H54 (cell line): ENCODE data around the gene MPC2.
"Not testable (repeated sequence)": the region's sequence is repeated elsewhere in the genome, so short reads cannot be mapped to it uniquely, and the experiment has no call there.

ENCODE experiments used
- DNase-seq: peaks from one replicate; pipeline ENCODE4 v3.0.0; 2011; ENCODE audit warnings: low spot score, mixed read lengths; ENCODE audit not compliant: insufficient read length
- FAIRE-seq: peaks from 3 replicates; lab custom pipeline; 2011; peaks lifted over from hg19 to GRCh38; lab: Jason Lieb, UNC
- POLR2A ChIP-seq: IDR thresholded peaks from 2 replicates; pipeline ENCODE4 v1.6.1; 2011; ENCODE audit warnings: low read depth, mild to moderate bottlenecking, low read length

MPC2 gene

GRCh38 chr1:167905671-167906070 lies 31.2 kb downstream of the MPC2 start:
- no peak for TF ChIP-seq POLR2A
- DNase-seq: no peak
- FAIRE-seq: no peak

- no peak for TF ChIP-seq POLR2A
- DNase-seq (no peak), FAIRE-seq (no peak)
These were observed 31.7 kb downstream of the MPC2 start for GRCh38 chr1:167905182-167905581.

- peak; percentile 26 for DNase-seq
- peak; percentile 55 for FAIRE-seq
- TF ChIP-seq POLR2A: no peak
These were observed 32.2 kb downstream of the MPC2 start for GRCh38 chr1:167904652-167905130.

- TF ChIP-seq POLR2A: no peak
- DNase-seq (no peak), FAIRE-seq (no peak)
These were observed 36.0 kb downstream of the MPC2 start for GRCh38 chr1:167900907-167901306.

- DNase-seq: no peak
- TF ChIP-seq POLR2A: no peak
- no peak for FAIRE-seq
These were observed 37.6 kb downstream of the MPC2 start for GRCh38 chr1:167899253-167899681.

- FAIRE-seq (no peak), DNase-seq (no peak)
These were observed 38.2 kb downstream of the MPC2 start for GRCh38 chr1:167898578-167899222.

GRCh38 chr1:167893798-167894197 lies 43.1 kb downstream of the MPC2 start:
- DNase-seq (no peak), FAIRE-seq (no peak)
- no peak for TF ChIP-seq POLR2A

More at GRCh38 chr1:167898578-167899222, 38.2 kb downstream of the MPC2 start:
- TF ChIP-seq POLR2A: no peak

GRCh38 chr1:167890400-167890799 lies 46.5 kb downstream of the MPC2 start:
- FAIRE-seq (no peak), DNase-seq (no peak)
- no peak for TF ChIP-seq POLR2A

- DNase-seq, FAIRE-seq: not testable (repeated sequence)
These were observed 49.7 kb downstream of the MPC2 start for GRCh38 chr1:167887187-167887586.

GRCh38 chr1:167882376-167882775 lies 54.5 kb downstream of the MPC2 start:
- TF ChIP-seq POLR2A: no peak
- DNase-seq (no peak), FAIRE-seq (no peak)

- no peak for FAIRE-seq
- no peak for DNase-seq
- TF ChIP-seq POLR2A: no peak
These were observed 55.1 kb downstream of the MPC2 start for GRCh38 chr1:167881786-167882185.

- TF ChIP-seq POLR2A: no peak
- DNase-seq (no peak), FAIRE-seq (peak; percentile 38)
These were observed 55.8 kb downstream of the MPC2 start for GRCh38 chr1:167881069-167881468.

GRCh38 chr1:167880580-167881021 lies 56.3 kb downstream of the MPC2 start:
- FAIRE-seq (no peak), DNase-seq (no peak)
- no peak for TF ChIP-seq POLR2A

- FAIRE-seq (no peak), DNase-seq (no peak)
- TF ChIP-seq POLR2A: no peak
These were observed 57.4 kb downstream of the MPC2 start for GRCh38 chr1:167879508-167879907.
